Measurements from ENCODE around the gene HYOU1. TPM values are rescaled to one million over a fixed set of nuclear protein-coding genes. Genes with fewer than 3 reads are reported as not detected.
"Not testable (repeated sequence)": the region's sequence is repeated elsewhere in the genome, so short reads cannot be mapped to it uniquely, and the experiment has no call there.

Gene HYOU1
- total RNA-seq, 1 donor from 2014 or later: 219 TPM

DNA sequence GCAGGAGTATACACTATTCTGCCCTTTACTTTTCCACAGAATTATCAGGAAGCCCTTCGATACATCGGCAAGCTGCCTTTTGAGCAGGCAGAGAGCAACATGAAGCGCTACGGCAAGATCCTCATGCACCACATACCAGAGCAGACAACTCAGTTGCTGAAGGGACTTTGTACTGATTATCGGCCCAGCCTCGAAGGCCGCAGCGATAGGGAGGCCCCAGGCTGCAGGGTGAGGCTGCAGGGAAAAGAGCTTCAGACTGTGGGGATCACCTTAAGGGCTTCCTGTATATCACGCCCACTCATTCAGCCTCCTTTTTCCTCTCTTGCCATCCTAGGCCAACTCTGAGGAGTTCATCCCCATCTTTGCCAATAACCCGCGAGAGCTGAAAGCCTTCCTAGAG, 20.8 kb upstream of the HYOU1 start:
- Mint-ChIP-seq H3K27ac (no peak overlapping the region), H3K36me3 (ENCODE audit: low read depth) (peaks cover 38% of the 10 kb centered on the region), H3K27me3 (ENCODE audit: insufficient read depth) (no peaks in the 10 kb centered on the region), H3K4me3 (no peak overlapping the region), H3K4me1 (ENCODE audit: low read depth) (no peaks in the 10 kb centered on the region), H3K9me3 (no peaks in the 10 kb centered on the region)
- intact Hi-C loops (cut with micrococcal nuclease): no loop called here
- no peak for DNase-seq (ENCODE audit: low spot score)

DNA sequence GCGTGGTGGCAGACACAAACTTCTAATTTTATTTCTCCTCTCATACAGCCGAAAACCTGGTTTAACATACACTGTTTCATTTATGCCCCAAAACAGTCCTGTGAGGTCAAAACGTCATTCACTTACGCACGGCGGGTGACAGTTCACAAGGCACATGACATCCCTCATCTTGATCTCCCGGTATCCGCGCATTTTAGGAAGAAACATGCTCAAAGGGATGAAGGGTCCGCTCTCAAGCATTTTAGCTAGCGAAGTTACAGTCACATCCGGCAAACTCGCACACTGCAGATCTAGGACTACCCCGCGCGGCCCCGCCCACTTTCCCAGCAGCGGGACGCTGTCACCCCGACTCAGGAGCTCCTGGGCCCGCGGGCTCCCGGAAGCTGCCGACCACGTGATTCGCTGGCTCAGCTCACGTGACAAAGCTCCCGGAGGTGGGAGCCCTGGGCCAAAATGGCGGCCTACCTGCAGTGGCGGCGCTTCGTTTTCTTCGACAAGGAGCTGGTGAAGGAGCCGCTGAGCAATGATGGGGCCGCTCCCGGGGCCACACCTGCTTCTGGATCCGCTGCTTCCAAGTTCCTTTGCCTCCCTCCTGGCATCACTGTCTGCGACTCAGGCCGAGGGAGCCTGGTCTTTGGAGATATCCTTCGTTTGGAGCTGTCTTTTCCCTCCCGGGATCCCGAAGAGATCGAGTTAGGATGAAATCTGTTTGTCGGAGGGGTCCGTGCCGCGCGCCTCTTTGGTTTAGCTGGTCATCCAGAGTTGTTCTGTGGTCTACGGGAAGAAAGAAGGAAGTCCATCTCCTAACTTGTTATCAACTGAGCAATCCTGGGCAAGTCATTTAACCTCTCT, 10.6 kb upstream of the HYOU1 start, which contains the start of gene VPS11:
VPS11 (plus strand) TSS at position 448 of the 852 bp plus-strand sequence; CDS start at position 454, 6 bp downstream.
- H3K4me1 Mint-ChIP-seq (ENCODE audit: low read depth): peaks cover 31% of the 10 kb centered on the region
- H3K9me3 Mint-ChIP-seq: no peaks in the 10 kb centered on the region
- peak; percentile 98 for DNase-seq (ENCODE audit: low spot score)
- peaks cover 2% of the 10 kb centered on the region for H3K27me3 Mint-ChIP-seq (ENCODE audit: insufficient read depth)
- peak within 1 kb of the TSS; percentile 96 for H3K4me3 Mint-ChIP-seq
- H3K36me3 Mint-ChIP-seq (ENCODE audit: low read depth): peaks cover 13% of the 10 kb centered on the region
- intact Hi-C loops (cut with micrococcal nuclease): loop anchor here (1.0 to 5.0 kb wide), 13 partner anchors 10 to 495 kb away; partner anchors contain the start of genes ARCN1, HINFP, HMBS and HYOU1
- H3K27ac Mint-ChIP-seq: peak within 1 kb of the TSS; percentile 97

DNA sequence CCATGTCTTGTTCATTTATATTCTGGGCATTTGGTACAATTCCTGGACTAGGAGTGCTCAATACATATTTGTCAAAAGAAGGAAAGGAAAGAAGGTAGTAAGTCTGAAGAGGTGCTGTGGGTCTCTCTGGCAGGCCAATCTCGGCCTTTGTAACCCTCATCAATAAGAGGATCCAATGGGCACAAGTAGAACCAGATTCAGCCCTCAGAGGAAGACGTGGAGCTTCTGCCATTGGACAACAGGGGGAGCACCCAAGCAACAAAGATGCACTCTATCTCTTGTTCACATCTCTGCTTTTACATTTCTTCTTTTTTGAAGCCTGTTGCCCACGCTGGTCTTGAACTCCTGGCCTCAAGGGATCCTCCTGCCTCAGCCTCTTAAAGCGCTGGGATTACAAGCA, 8.4 kb upstream of the HYOU1 start:
- peak; percentile 38 for DNase-seq (ENCODE audit: low spot score)
- H3K9me3 Mint-ChIP-seq: no peaks in the 10 kb centered on the region
- no peak overlapping the region for H3K27ac Mint-ChIP-seq
- H3K27me3 Mint-ChIP-seq (ENCODE audit: insufficient read depth): peaks cover 2% of the 10 kb centered on the region
- peak overlapping the region; percentile 96 for H3K4me3 Mint-ChIP-seq
- H3K36me3 Mint-ChIP-seq (ENCODE audit: low read depth): peaks cover 8% of the 10 kb centered on the region
- H3K4me1 Mint-ChIP-seq (ENCODE audit: low read depth): peaks cover 31% of the 10 kb centered on the region
- intact Hi-C loops (cut with micrococcal nuclease): loop anchor here (5.0 kb wide), 1 partner anchor 493 kb away; the partner anchor contains the start of gene ARCN1

- H3K27ac Mint-ChIP-seq: no peak overlapping the region
- H3K9me3 Mint-ChIP-seq: no peaks in the 10 kb centered on the region
- H3K27me3 Mint-ChIP-seq (ENCODE audit: insufficient read depth): no peaks in the 10 kb centered on the region
- no peak overlapping the region for H3K4me3 Mint-ChIP-seq
- peaks cover 34% of the 10 kb centered on the region for H3K4me1 Mint-ChIP-seq (ENCODE audit: low read depth)
- DNase-seq (ENCODE audit: low spot score): no peak
- intact Hi-C loops (cut with micrococcal nuclease): no loop called here
- peaks cover 6% of the 10 kb centered on the region for H3K36me3 Mint-ChIP-seq (ENCODE audit: low read depth)
Measured at GRCh38 chr11:119062779-119063178, 5.8 kb upstream of the HYOU1 start.

- no peak for DNase-seq (ENCODE audit: low spot score)
- intact Hi-C loops (cut with micrococcal nuclease): no loop called here
- peaks cover 27% of the 10 kb centered on the region for H3K4me1 Mint-ChIP-seq (ENCODE audit: low read depth)
- no peaks in the 10 kb centered on the region for H3K9me3 Mint-ChIP-seq
- H3K27ac Mint-ChIP-seq: no peak overlapping the region
- H3K36me3 Mint-ChIP-seq (ENCODE audit: low read depth): peaks cover 4% of the 10 kb centered on the region
- H3K4me3 Mint-ChIP-seq: no peak overlapping the region
- H3K27me3 Mint-ChIP-seq (ENCODE audit: insufficient read depth): no peaks in the 10 kb centered on the region
Measured at GRCh38 chr11:119061256-119061655, 4.3 kb upstream of the HYOU1 start.

DNA sequence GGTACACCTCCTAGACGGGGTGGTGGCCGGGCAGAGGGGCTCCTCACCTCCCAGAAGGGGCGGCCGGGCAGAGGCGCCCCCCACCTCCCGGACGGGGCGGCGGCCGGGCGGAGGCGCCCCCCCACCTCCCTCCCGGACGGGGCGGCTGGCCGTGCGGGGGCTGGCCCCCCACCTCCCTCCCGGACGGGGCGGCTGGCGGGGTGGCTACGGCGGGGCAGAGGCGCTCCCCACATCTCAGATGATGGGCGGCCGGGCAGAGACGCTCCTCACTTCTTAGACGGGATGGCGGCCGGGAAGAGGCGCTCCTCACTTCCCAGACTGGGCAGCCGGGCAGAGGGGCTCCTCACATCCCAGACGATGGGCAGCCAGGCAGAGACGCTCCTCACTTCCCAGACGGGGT, 2.1 kb upstream of the HYOU1 start:
- peak overlapping the region; percentile 46 for H3K4me3 Mint-ChIP-seq
- peaks cover 29% of the 10 kb centered on the region for H3K4me1 Mint-ChIP-seq (ENCODE audit: low read depth)
- DNase-seq (ENCODE audit: low spot score); H3K27ac Mint-ChIP-seq; H3K9me3 Mint-ChIP-seq; H3K27me3 Mint-ChIP-seq (ENCODE audit: insufficient read depth); intact Hi-C loops (cut with micrococcal nuclease): not testable (repeated sequence)
- peaks cover 24% of the 10 kb centered on the region for H3K36me3 Mint-ChIP-seq (ENCODE audit: low read depth)

GRCh38 chr11:119056421-119056999, 495 bp downstream of the HYOU1 start:
- intact Hi-C loops (cut with micrococcal nuclease): loop anchor here (2.0 kb wide), 1 partner anchor 140 kb away; no protein-coding TSS in a partner anchor
- no peaks in the 10 kb centered on the region for H3K27me3 Mint-ChIP-seq (ENCODE audit: insufficient read depth)
- H3K9me3 Mint-ChIP-seq: no peaks in the 10 kb centered on the region
- H3K36me3 Mint-ChIP-seq (ENCODE audit: low read depth): peaks cover 44% of the 10 kb centered on the region
- peak; percentile 33 for DNase-seq (ENCODE audit: low spot score)
- H3K4me1 Mint-ChIP-seq (ENCODE audit: low read depth): peaks cover 52% of the 10 kb centered on the region
- H3K4me3 Mint-ChIP-seq: peak overlapping the region; percentile 97
- peak overlapping the region; percentile 99 for H3K27ac Mint-ChIP-seq

GRCh38 chr11:119055901-119056300, 1.1 kb downstream of the HYOU1 start:
- Mint-ChIP-seq H3K36me3 (ENCODE audit: low read depth) (peaks cover 50% of the 10 kb centered on the region), H3K4me1 (ENCODE audit: low read depth) (peaks cover 52% of the 10 kb centered on the region), H3K9me3 (no peaks in the 10 kb centered on the region), H3K4me3 (peak overlapping the region; percentile 97), H3K27ac (peak overlapping the region; percentile 78), H3K27me3 (ENCODE audit: insufficient read depth) (no peaks in the 10 kb centered on the region)
- intact Hi-C loops (cut with micrococcal nuclease): loop anchor here (2.0 kb wide), 1 partner anchor 141 kb away; no protein-coding TSS in a partner anchor
- no peak for DNase-seq (ENCODE audit: low spot score)

DNA sequence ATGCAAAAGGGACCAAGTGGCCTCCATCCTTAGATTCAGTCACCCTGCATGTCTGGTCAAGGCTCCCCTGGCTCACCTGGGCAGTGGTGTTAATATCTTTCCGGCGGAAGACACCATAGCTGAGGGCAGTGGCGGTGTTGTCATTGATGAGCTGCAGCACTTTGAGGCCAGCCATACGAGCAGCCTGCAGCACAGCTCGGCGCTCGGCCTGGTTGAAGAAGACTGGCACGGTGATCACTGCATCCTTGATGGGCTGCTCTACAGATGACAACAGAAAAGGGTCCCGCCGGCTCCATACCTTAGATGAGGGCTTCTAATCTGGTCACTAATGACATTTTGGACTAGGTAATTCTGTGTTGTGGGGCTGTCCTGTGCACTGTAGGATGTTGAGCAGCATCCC, 2.6 kb downstream of the HYOU1 start:
- intact Hi-C loops (cut with micrococcal nuclease): no loop called here
- H3K4me1 Mint-ChIP-seq (ENCODE audit: low read depth): peaks cover 52% of the 10 kb centered on the region
- DNase-seq (ENCODE audit: low spot score): no peak
- H3K9me3 Mint-ChIP-seq: no peaks in the 10 kb centered on the region
- no peaks in the 10 kb centered on the region for H3K27me3 Mint-ChIP-seq (ENCODE audit: insufficient read depth)
- peak overlapping the region; percentile 68 for H3K4me3 Mint-ChIP-seq
- H3K36me3 Mint-ChIP-seq (ENCODE audit: low read depth): peaks cover 62% of the 10 kb centered on the region
- H3K27ac Mint-ChIP-seq: no peak overlapping the region

GRCh38 chr11:119052163-119052814, 4.7 kb downstream of the HYOU1 start:
- Mint-ChIP-seq H3K27ac (peak overlapping the region; percentile 64), H3K4me3 (no peak overlapping the region)

DNA sequence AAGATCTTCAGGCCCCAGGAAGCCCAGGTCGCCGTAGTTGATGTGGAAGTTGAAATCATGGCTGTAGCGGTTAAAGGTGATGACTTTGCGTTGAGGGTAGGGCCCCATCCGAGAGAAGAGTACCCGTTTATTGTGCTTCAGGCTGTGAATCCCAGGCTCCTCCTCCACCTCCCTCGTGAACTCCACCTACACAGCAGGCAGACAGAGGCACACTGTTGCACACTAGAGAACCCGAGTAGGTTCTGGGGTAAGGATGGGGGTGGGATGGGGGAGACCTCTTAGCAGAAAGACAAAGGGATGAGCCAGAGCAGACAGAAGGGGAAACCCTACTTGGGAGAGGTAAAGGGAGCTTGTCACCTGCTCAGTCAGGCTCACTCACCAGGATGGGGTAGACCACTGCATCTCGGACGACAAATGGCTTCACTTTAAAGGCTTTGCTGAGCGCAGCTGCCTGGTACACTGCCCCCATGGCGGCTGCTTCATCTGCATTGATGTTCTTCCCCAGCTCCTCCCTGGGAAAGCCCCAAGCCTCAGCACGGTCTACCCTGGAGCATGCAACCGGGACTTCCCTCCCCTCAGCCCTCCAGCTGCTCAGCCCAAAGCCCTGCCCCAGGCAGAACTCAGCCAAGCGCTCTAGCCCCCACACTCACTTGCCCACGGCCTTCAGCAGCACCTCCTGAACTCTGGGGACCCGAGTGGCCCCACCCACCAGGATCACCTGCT, 5.4 kb downstream of the HYOU1 start:
- Mint-ChIP-seq H3K4me3 (no peak overlapping the region), H3K4me1 (ENCODE audit: low read depth) (peaks cover 39% of the 10 kb centered on the region), H3K9me3 (no peaks in the 10 kb centered on the region), H3K27me3 (ENCODE audit: insufficient read depth) (no peaks in the 10 kb centered on the region), H3K27ac (peak overlapping the region; percentile 40), H3K36me3 (ENCODE audit: low read depth) (peaks cover 83% of the 10 kb centered on the region)
- no peak for DNase-seq (ENCODE audit: low spot score)
- intact Hi-C loops (cut with micrococcal nuclease): no loop called here

More at GRCh38 chr11:119052163-119052814, 4.7 kb downstream of the HYOU1 start:
- Mint-ChIP-seq H3K36me3 (ENCODE audit: low read depth) (peaks cover 76% of the 10 kb centered on the region), H3K27me3 (ENCODE audit: insufficient read depth) (no peaks in the 10 kb centered on the region), H3K9me3 (no peaks in the 10 kb centered on the region), H3K4me1 (ENCODE audit: low read depth) (peaks cover 40% of the 10 kb centered on the region)
- intact Hi-C loops (cut with micrococcal nuclease): no loop called here
- DNase-seq (ENCODE audit: low spot score): no peak

GRCh38 chr11:119049081-119049480, 7.9 kb downstream of the HYOU1 start:
- H3K27me3 Mint-ChIP-seq (ENCODE audit: insufficient read depth): no peaks in the 10 kb centered on the region

More at GRCh38 chr11:119049081-119049480, 7.9 kb downstream of the HYOU1 start:
- no peak overlapping the region for H3K4me3 Mint-ChIP-seq
- intact Hi-C loops (cut with micrococcal nuclease): no loop called here
- no peak for DNase-seq (ENCODE audit: low spot score)
- no peak overlapping the region for H3K27ac Mint-ChIP-seq
- no peaks in the 10 kb centered on the region for H3K9me3 Mint-ChIP-seq
- peaks cover 79% of the 10 kb centered on the region for H3K36me3 Mint-ChIP-seq (ENCODE audit: low read depth)
- H3K4me1 Mint-ChIP-seq (ENCODE audit: low read depth): peaks cover 23% of the 10 kb centered on the region
